Heart left ventricle (tissue), 13 donors: ENCODE data around the gene ATP6V1G2.

Experiments
- CTCF ChIP-seq, 12 donors: fragments of 200-600 bp; sonication (generic) in 4 of 12; IDR thresholded peaks; one replicate each; pipeline versions ENCODE4 v1.5.0 to v1.8.0; 2018 to 2022; ENCODE audit warnings: antibody characterized with exemption in 12 of 12, mild to moderate bottlenecking in 5 of 12
- POLR2A ChIP-seq, 2 donors: fragments of 450-650 bp; IDR thresholded peaks; one replicate each; pipeline ENCODE4 v1.6.1; 2017; ENCODE audit warnings: antibody characterized with exemption in 2 of 2, mild to moderate bottlenecking in 2 of 2, moderate library complexity in 2 of 2
- donor health status: ischemic (EF 13 %, LVEDD 7.1; RV severe dilation, severe dysfunction).
- donor health status: DM: no; HTN: yes; CAD: no.
- donor health status: DM: no; HTN: no; CAD: no.
- donor health status: ischemic (EF 25% LVEDD 6.9; RV normal size, moderate dysfunction).
- donor health status: ischemic (EF 25% LVEDD 5.7; RV mildly dilated, moderate dysfunction).
- donor health status: ischemic (EF 35%, LVEDD 5.7; RV mildly dilated, moderate dysfunction).
- donor health status: nonischemic (EF 11% LVEDD 7.7; RV severe dilation, severe dysfunction).
- donor health status: DM: yes; HTN: yes; CAD: no.
- donor health status: PGD.
- donor health status: ischemic (EF 29% LVEDD 5.4; RV normal size, mild dysfunction).
- donor health status: nonischemic (EF 23%, LVEDD 6.1; RV moderate dilation, normal function).

- TF ChIP-seq POLR2A (IDR thresholded peaks at IDR 0.05) (no peak), CTCF (IDR thresholded peaks at IDR 0.05) (no peak)
Measured at GRCh38 chr6:31525932-31526591, 20.3 kb downstream of the ATP6V1G2 start.
